Calu3 (cell line): Measurements from ENCODE around the gene GNLY. TPM values are rescaled to one million over a fixed set of nuclear protein-coding genes. Genes with fewer than 3 reads are reported as not detected.
A peak's percentile ranks its signal among the peaks of the same experiment; 100 is the strongest.

Source experiments
- BruUV-seq: library from RNA; stranded (reverse); fragments of 400-500 nt; replicated peaks from 2 replicates; lab custom pipeline; 2021; lab: Mats Ljungman, UMichigan
- CTCF ChIA-PET: fragments of 300-600 bp; sonication (Branson Sonifier 250); formaldehyde crosslinking; loops from one replicate; lab custom pipeline; 2022; ENCODE audit warnings: antibody characterized with exemption; lab: Charles Lee
- DNase-seq: peaks from one replicate; pipeline ENCODE4 v3.0.0; 2022
- H3K27ac Mint-ChIP-seq: one replicate; pipeline ENCODE4 v1.8.0; 2022; ENCODE audit warnings: mixed read lengths; ENCODE audit not compliant: unreplicated experiment
- H3K27me3 Mint-ChIP-seq: one replicate; pipeline ENCODE4 v1.8.0; 2022; ENCODE audit warnings: mixed read lengths; ENCODE audit not compliant: unreplicated experiment
- H3K36me3 Mint-ChIP-seq: one replicate; pipeline ENCODE4 v1.8.0; 2022; ENCODE audit warnings: mild to moderate bottlenecking, moderate library complexity, mixed read lengths; ENCODE audit not compliant: insufficient read depth, unreplicated experiment
- H3K4me1 Mint-ChIP-seq: one replicate; pipeline ENCODE4 v1.8.0; 2022; ENCODE audit warnings: mild to moderate bottlenecking, low read depth, mixed read lengths; ENCODE audit not compliant: unreplicated experiment
- H3K4me3 Mint-ChIP-seq: one replicate; pipeline ENCODE4 v1.8.0; 2022; ENCODE audit warnings: mild to moderate bottlenecking, low read depth, moderate library complexity, mixed read lengths; ENCODE audit not compliant: unreplicated experiment
- H3K9me3 Mint-ChIP-seq: one replicate; pipeline ENCODE4 v1.8.0; 2022; ENCODE audit warnings: low read depth, mixed read lengths; ENCODE audit not compliant: unreplicated experiment
- intact Hi-C: fragments of 100-400 bp; cut with micrococcal nuclease; formaldehyde crosslinking; loops from one replicate; pipeline ENCODE4 v1.10.0; 2022; ENCODE audit not compliant: unreplicated experiment
- total RNA-seq: library from RNA; stranded (reverse); gene quantifications from 2 replicates; pipeline ENCODE4 v1.2.3, GENCODE V29; 2022
- TF ChIP-seq, protein P1 (sequence below): fragments of 200-600 bp; IDR thresholded peaks from one replicate; pipeline ENCODE4 v1.8.0; 2022; ENCODE audit warnings: antibody characterized with exemption; ENCODE audit not compliant: unreplicated experiment

GNLY gene
- total RNA-seq, 1 experiment from 2014 or later: not detected

DNA sequence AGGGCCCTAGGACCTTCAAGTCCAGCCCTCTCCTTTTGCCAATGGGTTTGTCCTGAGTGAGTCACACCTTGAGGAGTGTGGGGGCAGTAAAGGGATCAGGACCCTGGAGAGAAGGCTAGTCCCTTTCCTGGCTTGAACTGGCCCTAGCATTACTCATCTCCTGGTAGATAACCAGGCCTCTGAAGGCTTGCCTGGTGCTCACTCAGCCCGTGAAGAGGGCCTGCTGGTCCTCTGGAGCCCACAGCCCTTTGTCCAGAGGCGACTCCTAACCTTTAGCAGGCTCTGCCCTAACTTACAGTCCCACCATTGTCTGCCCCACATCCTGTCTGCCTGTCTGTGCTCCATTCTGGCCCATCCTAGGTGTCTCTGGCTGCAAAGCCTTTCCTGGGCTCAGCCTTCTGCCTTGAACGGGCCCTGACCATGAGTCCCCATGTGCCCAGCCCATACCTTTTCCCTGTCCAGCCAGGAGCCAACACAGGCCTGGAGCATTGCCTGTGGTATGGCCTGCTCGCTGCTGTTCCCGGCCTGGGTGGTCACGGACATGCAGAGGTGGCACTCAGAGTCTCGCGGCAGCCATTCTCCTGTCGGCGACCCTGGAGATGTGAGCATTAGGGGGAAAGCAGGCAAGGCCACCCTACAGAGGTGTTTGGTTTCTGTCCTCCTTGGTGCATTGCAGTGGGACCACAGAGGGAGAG lies 31.1 kb upstream of the GNLY start:
- no peak overlapping the region for H3K27ac Mint-ChIP-seq
- peaks cover 9% of the 10 kb centered on the region for H3K36me3 Mint-ChIP-seq
- CTCF ChIA-PET: interaction anchor here (0.6 kb wide), 1 partner anchor 413 kb away, joined by 3 read pairs; no protein-coding TSS in a partner anchor

DNA sequence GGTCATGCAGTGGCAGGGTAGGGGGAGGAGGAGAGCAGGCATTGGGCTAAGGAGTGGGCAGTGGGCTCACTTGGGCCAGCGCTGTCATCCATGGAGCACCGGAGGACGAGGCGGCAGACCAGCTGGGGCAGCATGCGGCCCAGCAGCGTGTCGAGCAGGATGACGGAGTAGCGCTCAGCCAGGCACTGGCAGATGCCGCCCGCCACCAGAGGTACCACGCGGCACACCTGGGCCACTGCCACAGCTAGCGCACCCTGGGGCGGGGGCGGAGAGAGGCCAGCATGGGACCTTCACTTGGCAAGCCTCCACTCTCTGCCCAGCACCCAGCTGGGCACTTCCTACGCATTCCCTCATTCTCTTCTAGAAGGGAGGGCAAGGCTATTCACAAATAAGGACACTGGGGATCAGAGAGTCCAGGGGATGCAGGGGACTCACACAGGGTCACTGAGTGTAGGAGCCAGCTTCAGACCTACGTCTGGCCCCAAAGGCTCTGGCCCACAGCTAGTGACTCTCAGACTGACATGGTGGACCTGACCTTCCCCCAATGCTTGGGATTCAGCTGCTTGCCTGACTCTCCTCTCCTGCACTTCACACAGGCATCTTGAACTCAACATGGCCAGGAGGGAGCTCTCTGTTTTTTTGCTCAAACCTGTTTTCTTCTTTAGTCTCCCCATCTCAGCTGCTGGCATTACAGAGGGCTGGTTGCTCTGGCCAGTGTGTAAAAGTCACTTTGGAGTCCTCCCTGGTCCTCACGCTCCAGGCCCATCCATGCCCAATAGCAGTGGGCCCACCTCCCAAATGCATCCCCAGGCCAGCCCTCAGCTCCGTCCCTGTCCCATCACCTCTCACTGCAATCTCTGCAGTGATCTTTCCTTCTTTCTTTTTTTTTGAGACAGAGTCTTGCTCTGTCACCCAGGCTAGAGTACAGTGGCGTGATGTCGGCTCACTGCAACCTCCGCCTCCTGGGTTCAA lies 30.3 kb upstream of the GNLY start:
- Mint-ChIP-seq H3K4me3 (no peak overlapping the region), H3K27me3 (peaks cover 14% of the 10 kb centered on the region), H3K4me1 (no peaks in the 10 kb centered on the region), H3K27ac (no peak overlapping the region), H3K36me3 (peaks cover 9% of the 10 kb centered on the region), H3K9me3 (no peaks in the 10 kb centered on the region)
- TF ChIP-seq, protein P1, sequence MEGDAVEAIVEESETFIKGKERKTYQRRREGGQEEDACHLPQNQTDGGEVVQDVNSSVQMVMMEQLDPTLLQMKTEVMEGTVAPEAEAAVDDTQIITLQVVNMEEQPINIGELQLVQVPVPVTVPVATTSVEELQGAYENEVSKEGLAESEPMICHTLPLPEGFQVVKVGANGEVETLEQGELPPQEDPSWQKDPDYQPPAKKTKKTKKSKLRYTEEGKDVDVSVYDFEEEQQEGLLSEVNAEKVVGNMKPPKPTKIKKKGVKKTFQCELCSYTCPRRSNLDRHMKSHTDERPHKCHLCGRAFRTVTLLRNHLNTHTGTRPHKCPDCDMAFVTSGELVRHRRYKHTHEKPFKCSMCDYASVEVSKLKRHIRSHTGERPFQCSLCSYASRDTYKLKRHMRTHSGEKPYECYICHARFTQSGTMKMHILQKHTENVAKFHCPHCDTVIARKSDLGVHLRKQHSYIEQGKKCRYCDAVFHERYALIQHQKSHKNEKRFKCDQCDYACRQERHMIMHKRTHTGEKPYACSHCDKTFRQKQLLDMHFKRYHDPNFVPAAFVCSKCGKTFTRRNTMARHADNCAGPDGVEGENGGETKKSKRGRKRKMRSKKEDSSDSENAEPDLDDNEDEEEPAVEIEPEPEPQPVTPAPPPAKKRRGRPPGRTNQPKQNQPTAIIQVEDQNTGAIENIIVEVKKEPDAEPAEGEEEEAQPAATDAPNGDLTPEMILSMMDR: no peak
- intact Hi-C loops: no loop called here
- CTCF ChIA-PET: no interaction called here
- no TSS peak for BruUV-seq
- DNase-seq: no peak

More for the DNA sequence above, 31.1 kb upstream of the GNLY start:
- H3K4me1 Mint-ChIP-seq: peaks cover 2% of the 10 kb centered on the region
- H3K4me3 Mint-ChIP-seq: no peak overlapping the region
- peak; percentile 30 for DNase-seq
- H3K27me3 Mint-ChIP-seq: peaks cover 14% of the 10 kb centered on the region
- no peaks in the 10 kb centered on the region for H3K9me3 Mint-ChIP-seq
- intact Hi-C loops: no loop called here
- TF ChIP-seq, protein P1: no peak
- no TSS peak for BruUV-seq

DNA sequence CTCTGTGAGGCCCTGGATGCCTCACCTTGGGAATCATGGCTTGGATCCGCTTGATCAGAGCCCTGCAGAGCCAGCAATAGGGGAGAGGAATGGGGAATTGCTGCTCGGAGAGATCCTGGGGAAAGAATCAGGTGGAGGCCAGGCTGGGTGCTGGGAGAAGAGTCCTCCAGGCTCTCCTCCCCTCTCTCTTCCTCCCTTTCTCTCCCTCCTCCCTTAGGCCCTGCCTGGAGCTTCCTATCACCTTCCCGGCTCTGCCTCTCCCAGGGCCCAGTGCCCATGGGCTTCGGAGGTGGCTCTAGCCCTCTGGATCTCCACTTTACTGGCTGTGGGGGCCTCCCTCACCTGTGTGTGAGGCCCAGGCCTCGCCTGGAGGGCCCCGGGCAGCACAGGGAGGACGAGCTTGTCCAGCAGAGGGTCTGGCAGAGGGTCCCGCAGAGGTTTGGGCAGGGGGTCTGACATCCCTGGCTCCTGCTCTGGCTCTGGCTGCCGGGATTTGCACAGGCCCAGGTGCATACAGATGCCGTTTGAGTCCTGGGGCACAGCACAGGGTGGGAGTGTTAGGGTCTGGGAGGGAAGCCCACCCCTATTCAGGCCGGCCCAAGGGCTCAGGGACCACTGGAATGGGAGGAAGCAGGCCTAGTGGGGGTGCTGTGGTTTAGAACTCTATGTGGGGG lies 28.8 kb upstream of the GNLY start:
- Mint-ChIP-seq H3K9me3 (no peaks in the 10 kb centered on the region), H3K4me3 (no peak overlapping the region), H3K4me1 (no peaks in the 10 kb centered on the region), H3K27me3 (peaks cover 18% of the 10 kb centered on the region), H3K27ac (no peak overlapping the region), H3K36me3 (no peaks in the 10 kb centered on the region)
- CTCF ChIA-PET: no interaction called here
- TF ChIP-seq, protein P1: no peak
- no TSS peak for BruUV-seq
- intact Hi-C loops: no loop called here
- DNase-seq: no peak

DNA sequence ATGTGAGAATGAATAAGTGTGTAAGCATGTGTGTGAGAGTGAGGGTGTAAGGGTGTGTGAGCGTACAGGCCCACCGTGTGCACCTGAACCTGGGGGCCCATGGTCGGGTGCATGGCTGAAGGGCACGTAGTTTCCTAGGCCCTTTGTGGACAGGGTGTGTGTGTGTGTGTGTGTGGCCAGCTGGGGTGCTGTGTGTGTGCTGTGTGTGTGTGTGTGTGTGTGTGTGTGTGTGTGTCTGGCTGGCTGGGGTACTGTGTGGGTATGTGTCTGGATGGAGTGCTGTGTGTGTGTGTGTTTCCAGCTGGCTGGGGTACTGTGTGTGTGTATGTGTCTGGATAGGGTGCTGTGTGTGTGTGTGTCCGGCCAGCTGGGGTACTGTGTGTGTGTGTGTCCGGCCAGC lies 28.1 kb upstream of the GNLY start:
- BruUV-seq: no TSS peak
- H3K4me3 Mint-ChIP-seq: no peak overlapping the region
- peaks cover 24% of the 10 kb centered on the region for H3K27me3 Mint-ChIP-seq
- TF ChIP-seq, protein P1: no peak
- H3K9me3 Mint-ChIP-seq: no peaks in the 10 kb centered on the region
- CTCF ChIA-PET: no interaction called here
- H3K36me3 Mint-ChIP-seq: no peaks in the 10 kb centered on the region
- intact Hi-C loops: no loop called here
- H3K4me1 Mint-ChIP-seq: no peaks in the 10 kb centered on the region
- H3K27ac Mint-ChIP-seq: no peak overlapping the region
- DNase-seq: no peak
